H1 (cell line): ENCODE results near the gene BBIP1.

ENCODE experiments used
- BCL11A ChIP-seq, 2 experiments: IDR thresholded peaks; one replicate each; pipeline ENCODE4 v1.6.1; 2011; ENCODE audit warnings: low read depth in 2 of 2, low read length in 2 of 2, mild to moderate bottlenecking in 2 of 2
- CHD1 ChIP-seq: IDR thresholded peaks from 2 replicates; pipeline ENCODE4 v1.6.1; 2012; ENCODE audit warnings: low read depth, low read length, improper control_type of control experiment
- CTCF ChIP-seq, 3 experiments: IDR thresholded peaks; 1 replicate in 2 of 3; 2 replicates in 1 of 3; pipeline versions ENCODE4 v1.5.1 to v1.6.1; 2011; ENCODE audit warnings: low read length in 3 of 3, mild to moderate bottlenecking in 3 of 3, inconsistent platforms in 2 of 3, low read depth in 1 of 3, moderate library complexity in 1 of 3; ENCODE audit not compliant: insufficient read depth in 1 of 3; ENCODE audit errors: control extremely low read depth in 1 of 3
- EZH2 ChIP-seq: fragments of 200-600 bp; sonication (generic); IDR thresholded peaks from 2 replicates; pipeline ENCODE4 v1.7.1; 2012; ENCODE audit warnings: low read depth, mild to moderate bottlenecking, moderate library complexity, low read length, inconsistent platforms; ENCODE audit not compliant: severe bottlenecking
- GABPA ChIP-seq: IDR thresholded peaks from 2 replicates; pipeline ENCODE4 v1.6.1; 2011; ENCODE audit warnings: mild to moderate bottlenecking, low read length, moderate library complexity, borderline replicate concordance; ENCODE audit not compliant: insufficient read depth
- JUND ChIP-seq: IDR thresholded peaks from 2 replicates; pipeline ENCODE4 v1.6.1; 2011; ENCODE audit warnings: mild to moderate bottlenecking, improper control_type of control experiment, low read length
- POLR2A ChIP-seq, 2 experiments: IDR thresholded peaks; 1 replicate in 1 of 2; 2 replicates in 1 of 2; pipeline ENCODE4 v1.6.1; 2011; ENCODE audit warnings: low read depth in 2 of 2, low read length in 2 of 2, mild to moderate bottlenecking in 2 of 2; ENCODE audit errors: control extremely low read depth in 1 of 2
- POLR2AphosphoS5 ChIP-seq: IDR thresholded peaks from 2 replicates; pipeline ENCODE4 v1.6.1; 2011; ENCODE audit warnings: low read depth, low read length
- RAD21 ChIP-seq, 2 experiments: IDR thresholded peaks in 1 of 2; conservative IDR thresholded peaks in 1 of 2; 2 replicates each; pipeline ENCODE4 v1.6.1; 2011; ENCODE audit warnings: low read depth in 2 of 2, low read length in 2 of 2, improper control_type of control experiment in 1 of 2, inconsistent platforms in 1 of 2, mild to moderate bottlenecking in 1 of 2, moderate library complexity in 1 of 2
- SIRT6 ChIP-seq: IDR thresholded peaks from one replicate; pipeline ENCODE4 v1.7.1; 2012; ENCODE audit warnings: low read length, inconsistent platforms
- SP1 ChIP-seq: IDR thresholded peaks from 2 replicates; pipeline ENCODE4 v1.6.1; 2011; ENCODE audit warnings: low read depth, low read length
- TAF7 ChIP-seq: optimal IDR thresholded peaks from 2 replicates; pipeline ENCODE3; 2011; ENCODE audit warnings: low read depth, mild to moderate bottlenecking, inconsistent platforms, low read length, moderate library complexity, borderline replicate concordance

DNA sequence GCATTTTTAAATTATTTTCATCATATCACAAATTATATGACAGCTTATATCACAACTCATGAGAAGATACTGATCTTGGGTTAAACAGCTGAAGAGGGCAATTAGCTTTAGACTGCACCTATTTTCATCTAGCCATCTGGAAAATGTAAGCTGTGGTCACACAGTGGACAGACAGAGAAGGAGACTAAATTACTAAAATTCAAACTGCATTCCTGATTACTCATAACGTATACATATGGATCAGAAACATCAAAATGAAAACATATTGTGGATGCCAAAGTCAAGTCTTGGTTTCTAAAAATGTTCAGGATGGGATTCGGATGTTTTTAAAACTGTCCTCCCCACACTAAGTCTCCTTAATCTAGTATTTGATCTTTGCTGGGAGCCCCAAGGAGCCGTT lies 6.6 kb downstream of the BBIP1 start:
- TF ChIP-seq RAD21 (IDR thresholded peaks at IDR 0.05 in 1 of 2, conservative IDR thresholded peaks at IDR 0.05 in 1 of 2; ENCODE audit: low read depth in 2 of 2, low read length in 2 of 2), result no peak
- no peak for TF ChIP-seq GABPA
- TF ChIP-seq JUND, result no peak
- TF ChIP-seq CTCF (IDR thresholded peaks at IDR 0.05; ENCODE audit: control extremely low read depth in 1 of 3, insufficient read depth in 1 of 3, low read depth in 1 of 3, low read length in 3 of 3), result no peak
- TF ChIP-seq CHD1, result no peak
- TF ChIP-seq EZH2, result no peak
- no peak for TF ChIP-seq SIRT6
- no peak for TF ChIP-seq POLR2AphosphoS5
- TF ChIP-seq POLR2A (IDR thresholded peaks at IDR 0.05; ENCODE audit: control extremely low read depth in 1 of 2, low read depth in 2 of 2, low read length in 2 of 2), result no peak
- TF ChIP-seq BCL11A (IDR thresholded peaks at IDR 0.05; ENCODE audit: low read depth in 2 of 2, low read length in 2 of 2), result no peak
- TF ChIP-seq SP1, result no peak
- no peak for TF ChIP-seq TAF7
